ENCODE results near the gene ADGRL3.

The ADGRL3 gene

DNA sequence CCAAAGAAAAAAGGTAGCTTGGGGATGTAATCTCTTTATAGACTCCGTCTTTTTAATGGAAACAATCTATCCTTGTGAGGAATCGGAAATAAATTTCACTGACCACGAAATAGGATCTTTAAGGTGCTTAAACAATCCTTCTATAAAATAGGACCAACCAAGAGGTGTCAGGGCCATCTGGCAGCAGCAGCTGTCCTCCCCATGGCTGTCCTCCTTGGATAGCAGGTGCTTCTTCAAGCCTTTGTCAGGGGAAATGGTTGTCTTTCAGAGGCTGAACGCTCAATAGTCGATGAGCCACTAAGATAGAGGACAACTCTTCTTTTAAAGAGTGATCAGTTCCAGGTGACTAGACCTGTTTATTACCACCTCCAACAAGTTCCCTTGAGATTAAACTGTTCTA lies 231.0 kb downstream of the ADGRL3 start:
- H3K4me3 ChIP-seq (ENCODE audit: insufficient read depth, low read length, poor library complexity, severe bottlenecking): no peak overlapping the region
- H3K4me2 ChIP-seq (ENCODE audit: low read depth, low read length, poor library complexity, severe bottlenecking): no peak overlapping the region
- no peaks in the 10 kb centered on the region for H3K79me2 ChIP-seq (ENCODE audit: insufficient read depth, low read length)
- no peak overlapping the region for H2AFZ ChIP-seq (ENCODE audit: low read depth, low read length, severe bottlenecking)
- H3K9ac ChIP-seq (ENCODE audit: low read length): no peak overlapping the region
- no peaks in the 10 kb centered on the region for H4K20me1 ChIP-seq (ENCODE audit: low read depth, low read length)
- no peaks in the 10 kb centered on the region for H3F3A ChIP-seq (ENCODE audit: insufficient read depth)
- no peaks in the 10 kb centered on the region for H3K9me2 ChIP-seq (replicated peaks; ENCODE audit: insufficient read depth, low read length)
- H3K27ac ChIP-seq (ENCODE audit: low read depth, low read length): no peak overlapping the region
- no peaks in the 10 kb centered on the region for H3K9me3 ChIP-seq (ENCODE audit: insufficient read depth, low read length)
- no peaks in the 10 kb centered on the region for H3K27me3 ChIP-seq (ENCODE audit: low read length)
- no peaks in the 10 kb centered on the region for H3K36me3 ChIP-seq (ENCODE audit: low read length)
- no peak for TF ChIP-seq EZH2phosphoT487 (conservative IDR thresholded peaks at IDR 0.05; ENCODE audit: low read length)
- TF ChIP-seq, protein P1, sequence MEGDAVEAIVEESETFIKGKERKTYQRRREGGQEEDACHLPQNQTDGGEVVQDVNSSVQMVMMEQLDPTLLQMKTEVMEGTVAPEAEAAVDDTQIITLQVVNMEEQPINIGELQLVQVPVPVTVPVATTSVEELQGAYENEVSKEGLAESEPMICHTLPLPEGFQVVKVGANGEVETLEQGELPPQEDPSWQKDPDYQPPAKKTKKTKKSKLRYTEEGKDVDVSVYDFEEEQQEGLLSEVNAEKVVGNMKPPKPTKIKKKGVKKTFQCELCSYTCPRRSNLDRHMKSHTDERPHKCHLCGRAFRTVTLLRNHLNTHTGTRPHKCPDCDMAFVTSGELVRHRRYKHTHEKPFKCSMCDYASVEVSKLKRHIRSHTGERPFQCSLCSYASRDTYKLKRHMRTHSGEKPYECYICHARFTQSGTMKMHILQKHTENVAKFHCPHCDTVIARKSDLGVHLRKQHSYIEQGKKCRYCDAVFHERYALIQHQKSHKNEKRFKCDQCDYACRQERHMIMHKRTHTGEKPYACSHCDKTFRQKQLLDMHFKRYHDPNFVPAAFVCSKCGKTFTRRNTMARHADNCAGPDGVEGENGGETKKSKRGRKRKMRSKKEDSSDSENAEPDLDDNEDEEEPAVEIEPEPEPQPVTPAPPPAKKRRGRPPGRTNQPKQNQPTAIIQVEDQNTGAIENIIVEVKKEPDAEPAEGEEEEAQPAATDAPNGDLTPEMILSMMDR (IDR thresholded peaks at IDR 0.05; ENCODE audit: insufficient read depth, low read length, poor library complexity, severe bottlenecking): no peak

DNA sequence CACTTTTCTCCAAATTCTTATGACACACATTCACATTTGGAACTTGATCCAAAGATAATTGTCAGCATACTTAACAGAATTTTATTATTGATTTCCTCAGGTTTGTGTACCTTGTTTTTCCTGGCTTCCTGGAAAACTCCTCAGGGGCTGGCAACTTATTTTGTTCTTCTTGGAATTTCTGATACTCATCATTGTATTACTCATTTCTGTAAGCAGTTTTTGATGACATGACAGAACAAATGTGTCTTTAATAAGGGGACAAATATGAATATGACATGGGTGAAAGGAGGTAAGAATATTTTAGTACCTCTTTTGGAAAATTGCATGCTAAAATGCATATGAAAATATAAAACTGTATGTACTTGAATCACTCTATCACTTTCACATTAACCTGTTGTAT lies 237.8 kb downstream of the ADGRL3 start:
- Histone ChIP-seq H3K4me3 (ENCODE audit: insufficient read depth, low read length, poor library complexity, severe bottlenecking) (no peak overlapping the region), H3F3A (ENCODE audit: insufficient read depth) (no peaks in the 10 kb centered on the region), H2AFZ (ENCODE audit: low read depth, low read length, severe bottlenecking) (no peak overlapping the region), H3K36me3 (ENCODE audit: low read length) (no peaks in the 10 kb centered on the region), H3K4me2 (ENCODE audit: low read depth, low read length, poor library complexity, severe bottlenecking) (no peak overlapping the region), H3K27me3 (ENCODE audit: low read length) (no peaks in the 10 kb centered on the region), H3K9ac (ENCODE audit: low read length) (no peak overlapping the region), H3K9me2 (replicated peaks; ENCODE audit: insufficient read depth, low read length) (no peaks in the 10 kb centered on the region), H3K27ac (ENCODE audit: low read depth, low read length) (no peak overlapping the region), H4K20me1 (ENCODE audit: low read depth, low read length) (no peaks in the 10 kb centered on the region), H3K79me2 (ENCODE audit: insufficient read depth, low read length) (no peaks in the 10 kb centered on the region), H3K9me3 (ENCODE audit: insufficient read depth, low read length) (no peaks in the 10 kb centered on the region)
- TF ChIP-seq, protein P1 (IDR thresholded peaks at IDR 0.05; ENCODE audit: insufficient read depth, low read length, poor library complexity, severe bottlenecking): no peak
- no peak for TF ChIP-seq EZH2phosphoT487 (conservative IDR thresholded peaks at IDR 0.05; ENCODE audit: low read length)

DNA sequence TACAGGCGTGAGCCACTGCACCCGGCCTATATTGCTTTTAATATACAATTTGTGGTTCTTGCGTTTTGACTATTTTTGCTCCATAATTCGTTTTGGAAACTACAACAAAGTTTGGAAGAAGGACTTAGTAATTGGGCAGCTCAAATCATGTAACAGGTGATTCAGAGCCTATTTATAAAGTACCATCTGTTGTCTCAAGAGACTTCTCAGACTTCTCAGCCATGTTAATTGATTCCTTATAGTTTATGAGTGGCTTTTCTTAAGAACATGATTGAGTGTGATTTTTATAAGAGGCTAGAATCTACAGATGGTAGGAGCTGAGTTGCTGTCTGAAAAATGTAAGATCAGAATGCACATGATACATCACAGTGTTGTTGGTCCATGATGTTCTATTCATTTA lies 240.2 kb downstream of the ADGRL3 start:
- H4K20me1 ChIP-seq (ENCODE audit: low read depth, low read length): no peaks in the 10 kb centered on the region
- no peak overlapping the region for H3K4me3 ChIP-seq (ENCODE audit: insufficient read depth, low read length, poor library complexity, severe bottlenecking)
- no peaks in the 10 kb centered on the region for H3F3A ChIP-seq (ENCODE audit: insufficient read depth)
- no peaks in the 10 kb centered on the region for H3K27me3 ChIP-seq (ENCODE audit: low read length)
- H3K36me3 ChIP-seq (ENCODE audit: low read length): no peaks in the 10 kb centered on the region
- no peak overlapping the region for H3K9ac ChIP-seq (ENCODE audit: low read length)
- no peak overlapping the region for H2AFZ ChIP-seq (ENCODE audit: low read depth, low read length, severe bottlenecking)
- no peaks in the 10 kb centered on the region for H3K9me3 ChIP-seq (ENCODE audit: insufficient read depth, low read length)
- no peak overlapping the region for H3K27ac ChIP-seq (ENCODE audit: low read depth, low read length)
- H3K9me2 ChIP-seq (replicated peaks; ENCODE audit: insufficient read depth, low read length): no peaks in the 10 kb centered on the region
- H3K4me2 ChIP-seq (ENCODE audit: low read depth, low read length, poor library complexity, severe bottlenecking): no peak overlapping the region
- TF ChIP-seq EZH2phosphoT487 (conservative IDR thresholded peaks at IDR 0.05; ENCODE audit: low read length): no peak
- TF ChIP-seq, protein P1 (IDR thresholded peaks at IDR 0.05; ENCODE audit: insufficient read depth, low read length, poor library complexity, severe bottlenecking): no peak
- no peaks in the 10 kb centered on the region for H3K79me2 ChIP-seq (ENCODE audit: insufficient read depth, low read length)
